Neural crest cell (in vitro differentiated cells): ENCODE results near the gene CTIF. TPM values are rescaled to one million over a fixed set of nuclear protein-coding genes. Genes with fewer than 3 reads are reported as not detected.

Source experiments
- DNase-seq: peaks from one replicate; pipeline ENCODE4 v3.0.0; 2021; ENCODE audit warnings: low read depth, mixed read lengths, low spot score
- H3K27ac Mint-ChIP-seq: one replicate; pipeline ENCODE4 v1.8.0; 2021; ENCODE audit warnings: mild to moderate bottlenecking, mixed read lengths; ENCODE audit not compliant: unreplicated experiment
- H3K27me3 Mint-ChIP-seq: 2 replicates; pipeline ENCODE4 v1.8.0; 2021; ENCODE audit warnings: low read depth, mild to moderate bottlenecking, mixed read lengths
- H3K36me3 Mint-ChIP-seq: 2 replicates; pipeline ENCODE4 v1.8.0; 2021; ENCODE audit warnings: low read depth, mild to moderate bottlenecking, mixed read lengths
- H3K4me1 Mint-ChIP-seq: 2 replicates; pipeline ENCODE4 v1.8.0; 2021; ENCODE audit warnings: mixed read lengths
- H3K4me3 Mint-ChIP-seq: one replicate; pipeline ENCODE4 v1.8.0; 2021; ENCODE audit warnings: mild to moderate bottlenecking, mixed read lengths
- H3K9me3 Mint-ChIP-seq: 2 replicates; pipeline ENCODE4 v1.8.0; 2021; ENCODE audit warnings: mixed read lengths
- CTCF ChIP-seq: fragments of 200-600 bp; sonication (generic); conservative IDR thresholded peaks from 2 replicates; pipeline ENCODE4 v1.5.0; 2021; ENCODE audit warnings: antibody characterized with exemption, mild to moderate bottlenecking
- total RNA-seq: library from RNA; stranded (reverse); gene quantifications from 2 replicates; pipeline ENCODE4 v1.2.1, GENCODE V29; 2021

Gene CTIF
- total RNA-seq, 1 donor from 2014 or later, result 52.6 TPM

DNA sequence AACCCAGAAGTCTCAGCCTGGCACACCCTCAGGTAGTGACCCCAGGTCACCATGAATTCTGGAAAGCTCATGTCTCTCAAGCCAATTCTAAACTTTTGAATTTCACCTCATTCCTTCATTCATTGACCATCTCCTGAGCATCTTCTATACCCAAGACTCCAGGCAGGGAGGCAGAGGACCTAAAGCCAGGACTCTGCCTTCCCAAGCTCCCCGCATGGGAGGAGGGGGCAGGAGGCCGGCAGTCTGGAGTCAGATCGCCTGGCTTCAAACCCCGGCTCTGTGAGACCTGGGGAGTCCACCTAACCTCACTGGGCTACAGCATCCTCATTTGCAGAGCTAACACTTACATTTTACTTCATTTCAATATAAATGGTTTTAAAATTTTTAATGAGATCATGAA is 352.9 kb downstream of the CTIF start:
- Mint-ChIP-seq H3K9me3 (no peaks in the 10 kb centered on the region), H3K4me3 (no peak overlapping the region), H3K27me3 (no peaks in the 10 kb centered on the region), H3K36me3 (no peaks in the 10 kb centered on the region), H3K27ac (no peak overlapping the region), H3K4me1 (peaks cover 46% of the 10 kb centered on the region)
- TF ChIP-seq CTCF, result no peak
- DNase-seq, result no peak

- Mint-ChIP-seq H3K4me3 (no peak overlapping the region), H3K27ac (no peak overlapping the region), H3K4me1 (peaks cover 49% of the 10 kb centered on the region), H3K27me3 (no peaks in the 10 kb centered on the region), H3K36me3 (no peaks in the 10 kb centered on the region), H3K9me3 (no peaks in the 10 kb centered on the region)
- DNase-seq, result no peak
- no peak for TF ChIP-seq CTCF
These were observed 353.5 kb downstream of the CTIF start for GRCh38 chr18:48892146-48892855.

DNA sequence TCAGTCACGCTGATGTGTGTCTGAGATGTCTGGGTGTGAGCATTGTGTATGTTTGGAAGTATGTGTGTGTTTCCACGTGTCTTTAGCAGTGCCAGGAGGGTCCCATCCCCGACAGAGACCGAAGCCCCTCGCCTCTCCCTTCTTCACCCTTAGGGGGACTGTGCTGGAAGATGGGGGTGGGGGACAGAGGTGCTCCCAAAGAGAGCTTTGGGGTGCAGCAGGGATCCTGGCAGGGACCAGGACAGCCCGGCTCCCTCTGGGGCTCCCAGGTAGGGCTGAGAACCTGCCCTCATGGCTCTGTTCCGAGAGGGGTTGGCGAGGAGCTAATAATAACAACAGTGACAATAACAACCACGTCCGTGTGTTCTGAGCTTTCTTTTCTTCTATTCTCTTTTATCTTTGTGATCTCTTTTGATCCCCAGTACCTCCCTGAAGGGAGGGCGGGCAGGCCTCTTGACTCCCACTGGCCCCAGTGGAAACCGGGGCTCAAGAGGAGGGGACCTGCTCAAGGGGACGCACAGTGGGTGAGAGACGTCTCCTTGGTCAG is 354.3 kb downstream of the CTIF start:
- Mint-ChIP-seq H3K4me3 (no peak overlapping the region), H3K9me3 (no peaks in the 10 kb centered on the region), H3K36me3 (no peaks in the 10 kb centered on the region), H3K27ac (no peak overlapping the region), H3K4me1 (peaks cover 45% of the 10 kb centered on the region), H3K27me3 (no peaks in the 10 kb centered on the region)
- no peak for DNase-seq
- no peak for TF ChIP-seq CTCF

- no peaks in the 10 kb centered on the region for H3K9me3 Mint-ChIP-seq
- no peak for DNase-seq
- H3K27ac Mint-ChIP-seq, result no peak overlapping the region
- H3K27me3 Mint-ChIP-seq, result no peaks in the 10 kb centered on the region
- H3K36me3 Mint-ChIP-seq, result no peaks in the 10 kb centered on the region
- no peak for TF ChIP-seq CTCF
- no peak overlapping the region for H3K4me3 Mint-ChIP-seq
- peaks cover 40% of the 10 kb centered on the region for H3K4me1 Mint-ChIP-seq
These were observed 355.1 kb downstream of the CTIF start for GRCh38 chr18:48893608-48894600.

DNA sequence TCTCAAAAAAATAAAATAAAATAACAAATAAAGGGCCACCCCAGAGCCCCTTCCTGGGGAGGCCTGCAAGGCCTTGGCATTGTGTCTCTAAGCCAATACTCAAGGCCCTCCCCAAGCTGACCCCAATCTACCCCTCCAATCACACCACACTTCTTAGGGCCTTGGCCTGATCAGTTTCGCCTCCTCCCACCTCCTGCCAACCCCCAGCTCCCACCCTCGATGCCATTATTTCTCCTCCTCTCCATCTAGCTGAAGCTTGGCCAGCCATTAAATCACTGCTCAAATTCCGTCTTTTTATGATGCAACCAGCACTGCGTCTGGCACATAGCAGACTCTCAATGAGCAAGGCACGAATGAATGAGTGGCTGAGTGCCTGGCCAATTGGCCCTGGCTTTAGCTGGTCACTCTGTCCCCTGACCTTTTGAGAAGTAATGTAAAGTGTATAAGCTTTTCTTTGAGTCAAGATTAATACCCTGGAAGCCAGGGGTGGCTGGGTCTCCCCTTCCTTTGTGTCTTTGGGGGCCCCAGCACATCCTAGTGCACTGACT is 356.0 kb downstream of the CTIF start:
- no peaks in the 10 kb centered on the region for H3K27me3 Mint-ChIP-seq
- peak overlapping the region; percentile 41 for H3K27ac Mint-ChIP-seq
- DNase-seq, result no peak
- no peaks in the 10 kb centered on the region for H3K9me3 Mint-ChIP-seq
- H3K4me1 Mint-ChIP-seq, result peaks cover 35% of the 10 kb centered on the region
- H3K4me3 Mint-ChIP-seq, result no peak overlapping the region
- H3K36me3 Mint-ChIP-seq, result no peaks in the 10 kb centered on the region
- TF ChIP-seq CTCF, result no peak
